C1 segment of cervical spinal cord (tissue), 14 donors: ENCODE results near the gene BABAM2.

Experiments used
- DNase-seq, 14 donors: peaks; one replicate each; lab custom pipeline; 2025; lab: John Stamatoyannopoulos, UW

The BABAM2 gene

DNA sequence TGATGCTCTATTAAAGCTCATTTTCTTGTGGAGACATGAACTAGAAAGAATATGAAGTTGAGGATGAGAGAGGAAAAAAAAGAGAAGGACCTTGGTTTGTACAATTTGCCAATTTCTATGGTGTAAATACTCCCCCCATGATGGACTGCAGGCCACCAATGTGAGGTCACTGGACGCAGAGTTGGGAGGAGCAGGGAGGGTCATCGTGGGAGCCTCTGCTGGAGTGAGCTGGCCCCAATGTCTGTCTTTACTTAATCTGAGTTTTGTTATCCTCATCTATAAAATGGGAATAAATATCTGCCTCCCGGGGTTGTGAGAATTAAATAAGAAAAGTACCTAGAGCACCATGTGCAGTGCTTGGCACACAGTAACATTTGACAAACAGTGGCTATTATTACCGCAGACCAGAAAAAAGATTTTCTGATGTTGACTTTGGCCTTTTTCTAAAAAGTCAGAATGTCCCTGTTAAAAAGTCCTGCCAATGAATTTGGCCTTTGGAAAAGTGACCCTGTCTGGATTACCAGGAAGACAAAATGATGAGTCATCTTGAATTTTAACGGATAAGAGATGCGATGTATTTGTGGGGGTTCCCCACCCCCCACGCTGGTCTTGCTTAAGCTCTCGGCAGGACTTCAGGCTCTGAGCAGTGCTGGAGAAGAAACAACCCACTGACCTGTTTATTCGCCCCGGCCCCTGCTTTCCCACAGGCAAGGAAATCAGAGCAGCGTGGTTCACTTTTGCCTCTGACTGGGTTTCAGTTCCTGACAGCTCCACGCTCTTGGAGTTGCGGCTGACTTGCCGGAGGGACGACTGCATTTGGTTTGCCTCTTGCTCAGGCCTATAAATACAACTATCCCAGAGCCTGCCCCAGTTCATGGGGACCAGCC lies 451.8 kb downstream of the BABAM2 start:
- peak in 3 of 14 donors; percentile 13 to 65 (median 15) for DNase-seq

GRCh38 chr2:28343184-28343942 lies 452.8 kb downstream of the BABAM2 start:
- no peak for DNase-seq

DNA sequence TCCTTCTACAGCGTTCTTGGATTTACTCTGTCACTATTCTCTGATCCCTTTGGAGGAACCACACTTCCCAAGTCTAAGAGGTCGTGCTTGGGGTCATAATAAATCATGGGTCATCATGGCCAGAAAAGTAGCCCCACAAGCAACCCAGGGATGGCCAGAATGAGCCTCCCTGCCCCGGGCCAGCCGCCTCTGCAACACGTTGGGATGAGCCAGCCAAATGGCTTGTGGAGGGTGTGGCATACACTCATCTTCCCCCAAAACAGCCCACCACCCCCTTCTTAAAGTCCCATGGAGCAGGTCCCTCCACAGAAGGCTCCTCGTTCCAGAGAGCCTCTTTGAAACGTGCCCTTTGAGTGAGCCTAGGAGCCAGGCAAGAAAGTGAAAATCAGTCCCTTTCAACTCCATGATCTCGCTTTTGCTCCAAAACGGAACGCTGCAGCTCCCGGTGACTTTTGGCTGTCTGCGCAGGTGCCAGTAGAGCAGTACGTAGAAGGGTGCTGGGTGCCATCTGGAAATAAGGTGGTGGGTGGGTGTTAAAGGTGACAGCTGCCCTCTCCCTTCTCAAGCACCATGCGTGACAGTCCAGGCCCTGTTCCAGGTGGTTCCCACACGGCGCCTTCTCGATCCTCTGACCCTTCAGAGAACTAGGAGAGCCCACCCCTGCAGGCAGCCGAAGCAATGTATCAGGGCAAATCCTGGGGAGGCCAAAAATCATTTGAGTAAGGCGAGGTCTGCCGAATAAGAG lies 453.6 kb downstream of the BABAM2 start:
- no peak for DNase-seq

- DNase-seq = no peak
These were observed 454.3 kb downstream of the BABAM2 start for GRCh38 chr2:28344756-28345373.

- DNase-seq = no peak
These were observed 455.1 kb downstream of the BABAM2 start for GRCh38 chr2:28345619-28346018.

DNA sequence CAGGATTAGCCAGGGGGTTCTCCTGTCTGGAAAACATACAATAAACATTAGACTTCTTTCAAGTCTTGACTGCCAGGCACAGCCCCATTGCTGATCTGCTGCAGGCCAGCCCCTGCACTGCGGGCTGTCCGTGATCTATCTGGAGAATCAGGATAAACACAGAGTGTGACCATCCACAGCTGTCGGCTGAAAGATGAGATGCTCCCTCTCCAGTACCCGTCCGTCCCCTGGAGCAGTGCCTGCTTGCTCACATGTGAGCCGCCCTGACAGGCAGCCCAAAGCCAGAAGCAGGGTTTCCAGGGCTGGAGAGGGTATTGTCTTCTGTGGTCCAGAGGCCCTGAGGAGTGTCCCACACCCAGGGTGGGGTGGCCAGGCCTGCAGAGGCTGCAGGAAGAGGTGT lies 456.1 kb downstream of the BABAM2 start:
- DNase-seq = no peak

DNA sequence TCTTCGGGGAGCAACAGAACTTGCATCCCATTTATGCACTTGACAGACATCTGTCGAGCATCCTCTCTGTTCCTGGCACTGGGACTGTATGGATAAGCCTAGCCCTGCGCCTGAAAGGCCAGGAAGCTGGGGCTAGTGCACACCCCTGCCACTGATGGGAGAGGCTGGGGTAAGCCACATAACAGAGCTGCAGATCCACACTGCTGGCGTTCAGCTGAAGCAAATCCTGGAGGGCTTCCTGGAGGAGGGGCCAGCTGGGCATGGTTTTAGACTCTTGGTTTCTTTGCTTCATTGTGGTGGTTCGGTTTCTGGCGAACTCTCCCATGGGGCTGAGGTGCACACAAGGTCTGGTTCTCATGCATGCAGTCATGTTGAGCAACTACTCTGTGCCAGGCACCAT lies 456.7 kb downstream of the BABAM2 start:
- DNase-seq = no peak

- DNase-seq = no peak
These were observed 457.1 kb downstream of the BABAM2 start for GRCh38 chr2:28347596-28347995.

GRCh38 chr2:28348149-28348567 lies 457.6 kb downstream of the BABAM2 start:
- DNase-seq = no peak

DNA sequence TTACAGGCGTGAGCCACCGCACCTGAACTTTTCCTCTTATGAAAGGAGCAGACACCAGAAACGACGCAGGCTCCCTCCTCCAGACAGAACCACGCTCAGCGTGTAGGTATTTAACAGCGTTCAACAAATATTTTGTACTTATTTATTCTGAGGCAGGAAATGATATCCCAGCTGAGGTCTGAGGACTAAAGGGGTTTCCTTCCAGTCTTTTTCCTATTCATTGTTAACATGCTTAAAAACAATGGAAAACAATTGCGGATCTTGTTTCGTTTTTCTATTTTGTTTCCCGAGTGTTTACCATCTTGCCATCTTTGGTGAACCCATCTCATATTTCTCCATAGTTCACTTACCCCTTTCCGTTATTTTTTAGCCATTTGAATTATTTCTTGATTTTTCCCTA lies 458.4 kb downstream of the BABAM2 start:
- DNase-seq = no peak

DNA sequence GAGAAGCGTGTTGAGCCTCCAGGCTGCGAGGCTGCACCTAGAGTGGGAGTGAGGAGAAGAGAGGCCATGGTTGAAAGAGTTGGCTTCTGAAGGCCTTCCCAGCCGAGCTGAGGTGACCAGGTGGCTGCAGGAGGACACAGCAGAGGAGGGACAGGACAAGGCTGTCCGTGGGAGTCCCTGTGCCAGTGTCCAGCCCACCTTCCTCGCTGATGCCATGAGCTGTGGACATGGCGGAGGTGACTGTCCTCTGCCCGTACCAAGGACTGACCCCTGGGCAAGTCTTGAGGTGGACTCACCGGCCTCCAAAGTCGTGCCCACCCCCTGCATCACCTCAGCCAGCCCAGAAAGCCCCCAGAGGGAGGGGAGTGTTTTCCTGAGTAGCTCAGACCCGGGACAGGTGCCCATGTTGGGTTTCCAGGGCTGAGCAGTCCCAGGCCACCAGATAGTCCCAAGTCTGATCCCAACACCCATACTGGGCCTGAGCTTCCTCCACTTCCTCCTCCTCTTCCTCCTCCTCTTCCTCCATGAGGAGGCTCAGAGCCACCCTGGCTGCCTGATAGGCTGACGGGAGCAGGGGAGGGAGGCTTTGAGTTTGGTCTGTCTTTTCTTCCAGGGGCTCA lies 459.1 kb downstream of the BABAM2 start:
- no peak for DNase-seq

DNA sequence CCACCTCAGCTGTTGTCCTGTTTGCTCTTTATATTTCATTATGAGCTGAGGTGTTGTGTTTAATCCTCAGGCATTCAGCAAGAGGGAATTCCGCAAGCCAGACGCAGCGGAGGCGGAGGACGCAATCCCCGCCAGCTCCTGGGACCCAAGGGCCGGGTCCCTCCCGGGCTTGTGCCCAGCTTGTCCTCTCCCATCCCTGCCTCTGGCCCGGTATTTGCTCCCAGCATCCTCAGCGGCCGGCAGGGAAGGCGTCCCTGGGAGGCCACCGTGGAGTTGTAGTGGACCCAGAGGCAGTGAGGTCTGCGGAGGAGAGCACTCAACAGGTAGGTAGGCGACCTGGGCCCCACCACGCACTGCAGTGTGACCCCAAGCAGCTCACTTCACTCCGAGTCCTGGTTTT lies 459.7 kb downstream of the BABAM2 start:
- DNase-seq = no peak

DNA sequence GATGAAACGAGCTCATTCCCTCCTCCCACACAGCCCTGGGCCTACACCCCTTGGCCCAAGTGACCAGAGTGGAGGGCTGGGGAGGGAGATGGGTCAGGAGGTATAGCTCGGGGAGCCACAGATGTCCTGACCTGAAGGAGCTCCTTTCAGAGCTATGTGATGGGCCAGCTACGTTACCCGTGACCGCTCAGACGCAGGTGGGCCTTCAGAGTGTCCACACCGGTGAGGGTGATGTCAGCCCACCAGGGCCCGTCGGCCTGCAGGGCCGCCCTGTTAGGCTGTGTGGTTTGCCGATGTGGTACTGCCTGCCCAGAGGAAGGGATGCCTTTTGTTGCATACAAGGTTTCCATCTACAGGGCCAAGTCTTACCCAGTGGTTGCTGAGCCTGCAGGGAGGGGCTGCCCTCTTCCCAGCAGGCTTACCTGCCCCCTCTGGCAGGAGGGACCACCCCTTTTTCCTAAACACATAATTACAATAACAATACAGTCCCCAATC lies 460.3 kb downstream of the BABAM2 start:
- no peak for DNase-seq

DNA sequence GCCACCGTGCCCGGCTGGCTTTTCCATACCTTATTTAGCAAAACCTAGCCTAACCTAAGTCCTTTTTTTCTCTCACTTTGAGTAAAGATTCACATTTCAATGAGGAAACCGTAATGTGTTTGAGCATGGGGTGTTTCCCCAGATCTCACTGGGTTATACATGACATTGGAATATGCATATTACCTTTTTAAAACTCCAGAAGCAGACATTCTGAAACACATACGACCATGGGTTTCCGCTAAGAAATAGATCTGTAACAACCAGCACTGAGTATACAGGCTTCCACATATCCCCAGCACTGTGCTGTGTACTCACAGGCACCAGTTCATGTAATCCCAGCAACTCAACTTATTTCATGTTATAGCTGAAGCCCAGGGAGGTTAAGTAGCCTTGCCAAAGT lies 461.1 kb downstream of the BABAM2 start:
- DNase-seq = no peak

GRCh38 chr2:28352104-28352503 lies 461.6 kb downstream of the BABAM2 start:
- DNase-seq = no peak

DNA sequence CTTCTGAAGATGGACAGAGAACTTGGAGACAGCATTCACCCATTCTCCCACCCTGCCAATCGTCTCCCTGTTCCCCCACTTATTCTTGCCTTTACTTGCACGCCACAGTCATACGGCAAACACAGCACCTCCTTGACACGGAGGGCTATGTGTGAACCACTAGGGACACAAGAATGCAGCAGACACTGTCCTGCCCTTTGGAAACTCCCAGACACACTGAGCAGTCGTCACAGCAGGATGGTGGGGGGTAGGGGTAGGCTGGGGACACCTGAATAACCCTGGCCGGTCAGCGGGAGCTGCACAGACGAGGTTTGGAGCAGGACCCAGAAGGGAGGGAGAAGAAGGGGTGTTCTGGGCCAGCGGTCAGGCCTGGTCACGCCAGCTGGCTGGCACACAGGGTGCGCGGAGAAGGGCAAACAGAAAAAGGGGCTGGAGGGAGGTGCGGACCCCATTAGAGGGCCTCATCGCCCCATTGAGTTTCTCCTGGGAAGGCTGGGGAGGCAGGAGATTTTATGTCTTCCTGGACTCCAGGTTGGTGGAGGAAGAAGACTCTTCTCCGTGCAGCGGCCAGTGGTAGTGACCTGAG lies 462.2 kb downstream of the BABAM2 start:
- DNase-seq = no peak

GRCh38 chr2:28354920-28355520 lies 464.5 kb downstream of the BABAM2 start:
- no peak for DNase-seq

GRCh38 chr2:28355521-28356094 lies 465.1 kb downstream of the BABAM2 start:
- DNase-seq = no peak

- DNase-seq = peak in 9 of 14 donors; percentile 3 to 61 (median 26)
These were observed 465.8 kb downstream of the BABAM2 start for GRCh38 chr2:28356095-28356911.
